Loucy (cell line): ENCODE results near the gene ATP7B.

Experiments
- EZH2phosphoT487 ChIP-seq: fragments of 200-600 bp; IDR thresholded peaks from 2 replicates; pipeline ENCODE4 v1.6.1; 2018; ENCODE audit warnings: antibody characterized with exemption, mild to moderate bottlenecking, moderate library complexity, borderline replicate concordance
- TF ChIP-seq, protein P1 (sequence below): fragments of 200-600 bp; sonication (generic); conservative IDR thresholded peaks from 2 replicates; pipeline ENCODE4 v1.5.1; 2014; ENCODE audit warnings: mild to moderate bottlenecking, antibody characterized with exemption, low read length

DNA sequence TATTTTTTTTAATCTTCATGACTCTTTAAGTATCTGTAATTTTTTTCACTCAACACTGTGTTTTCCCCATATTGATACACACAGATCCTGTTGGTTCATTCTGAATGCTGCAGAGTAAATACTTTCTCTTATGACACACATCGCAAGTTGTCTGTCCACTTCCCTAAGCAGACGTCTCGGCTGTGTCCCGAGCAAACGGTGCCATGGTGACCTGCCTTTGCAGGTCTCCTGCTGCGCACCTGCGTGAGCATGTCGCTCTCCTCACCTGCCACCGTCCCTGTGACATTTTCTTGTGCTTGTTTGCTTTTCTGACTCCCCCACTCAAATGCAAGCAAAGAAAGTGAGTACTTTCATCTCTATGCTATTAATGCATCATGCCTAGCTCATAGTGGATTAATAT lies 91.7 kb downstream of the ATP7B start:
- TF ChIP-seq, protein P1, sequence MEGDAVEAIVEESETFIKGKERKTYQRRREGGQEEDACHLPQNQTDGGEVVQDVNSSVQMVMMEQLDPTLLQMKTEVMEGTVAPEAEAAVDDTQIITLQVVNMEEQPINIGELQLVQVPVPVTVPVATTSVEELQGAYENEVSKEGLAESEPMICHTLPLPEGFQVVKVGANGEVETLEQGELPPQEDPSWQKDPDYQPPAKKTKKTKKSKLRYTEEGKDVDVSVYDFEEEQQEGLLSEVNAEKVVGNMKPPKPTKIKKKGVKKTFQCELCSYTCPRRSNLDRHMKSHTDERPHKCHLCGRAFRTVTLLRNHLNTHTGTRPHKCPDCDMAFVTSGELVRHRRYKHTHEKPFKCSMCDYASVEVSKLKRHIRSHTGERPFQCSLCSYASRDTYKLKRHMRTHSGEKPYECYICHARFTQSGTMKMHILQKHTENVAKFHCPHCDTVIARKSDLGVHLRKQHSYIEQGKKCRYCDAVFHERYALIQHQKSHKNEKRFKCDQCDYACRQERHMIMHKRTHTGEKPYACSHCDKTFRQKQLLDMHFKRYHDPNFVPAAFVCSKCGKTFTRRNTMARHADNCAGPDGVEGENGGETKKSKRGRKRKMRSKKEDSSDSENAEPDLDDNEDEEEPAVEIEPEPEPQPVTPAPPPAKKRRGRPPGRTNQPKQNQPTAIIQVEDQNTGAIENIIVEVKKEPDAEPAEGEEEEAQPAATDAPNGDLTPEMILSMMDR = no peak
- TF ChIP-seq EZH2phosphoT487 = no peak
